ENCODE measurements around the gene KCNB1. TPM values are rescaled to one million over a fixed set of nuclear protein-coding genes. Genes with fewer than 3 reads are reported as not detected.
"Not testable (repeated sequence)": the region's sequence is repeated elsewhere in the genome, so short reads cannot be mapped to it uniquely, and the experiment has no call there.

The KCNB1 gene
- total RNA-seq, 4 donors from 2014 or later = 3.9 to 11.7 (median 6.7) TPM

DNA sequence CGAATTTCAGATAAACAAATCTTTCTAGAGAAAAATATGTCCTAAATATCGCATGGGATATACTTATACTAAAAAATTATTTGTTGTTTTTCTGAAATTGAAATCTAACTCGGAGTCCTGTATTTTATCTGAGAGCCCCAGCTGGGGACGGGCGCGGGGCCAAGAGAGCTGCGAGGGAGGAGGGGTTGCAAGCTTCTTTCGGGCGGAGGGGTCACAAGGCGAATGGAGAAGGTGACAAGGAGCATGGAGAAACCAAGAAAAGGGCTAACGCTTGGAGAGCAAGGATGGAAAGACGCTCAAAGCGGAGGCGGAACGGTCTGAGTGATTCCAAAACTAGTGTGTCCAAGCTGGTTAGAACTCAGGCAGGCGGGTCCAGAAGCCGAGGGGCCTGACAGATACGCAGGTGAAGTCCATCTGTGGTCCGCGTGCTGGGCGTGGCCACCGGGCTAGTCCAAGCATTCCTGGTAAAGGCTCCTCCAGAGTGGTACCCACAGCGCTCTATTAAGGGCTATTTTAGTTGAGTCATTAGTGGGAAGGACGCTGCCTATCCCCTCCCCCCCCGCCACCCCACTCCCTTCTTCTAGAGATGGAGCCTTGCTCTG lies 163.2 kb downstream of the KCNB1 start:
- H3K4me3 ChIP-seq = peak overlapping the region in 1 of 4 donors; percentile 16
- H3K4me1 ChIP-seq = peaks cover 0 to 22% (median 3%) of the 10 kb centered on the region in 4 donors
- no peak overlapping the region for H3K27ac ChIP-seq
- peaks cover 3 to 71% of the 10 kb centered on the region in 2 donors for H3K27me3 ChIP-seq
- no peak for DNase-seq (ENCODE audit: low spot score in 2 of 2)
- no peak for TF ChIP-seq CTCF (IDR thresholded peaks at IDR 0.05)
- no peak for TF ChIP-seq POLR2A (IDR thresholded peaks at IDR 0.05)
- no peak for TF ChIP-seq EP300 (IDR thresholded peaks at IDR 0.05)
- H3K9me3 ChIP-seq = no peaks in the 10 kb centered on the region
- H3K36me3 ChIP-seq = no peaks in the 10 kb centered on the region
- 19 to 21% methylated on average over 24 to 25 of the region's 25 CpGs for WGBS, 2 donors

GRCh38 chr20:49318430-49319207 lies 163.8 kb downstream of the KCNB1 start:
- peaks cover 0 to 18% (median 3%) of the 10 kb centered on the region in 4 donors for H3K4me1 ChIP-seq
- no peak overlapping the region for H3K27ac ChIP-seq
- H3K9me3 ChIP-seq = no peaks in the 10 kb centered on the region
- H3K4me3 ChIP-seq = peak overlapping the region in 2 of 4 donors; percentile 16 to 23
- DNase-seq (ENCODE audit: low spot score in 2 of 2) = no peak
- H3K36me3 ChIP-seq = no peaks in the 10 kb centered on the region
- TF ChIP-seq EP300 (IDR thresholded peaks at IDR 0.05) = no peak
- no peak for TF ChIP-seq CTCF (IDR thresholded peaks at IDR 0.05)
- no peak for TF ChIP-seq POLR2A (IDR thresholded peaks at IDR 0.05)
- H3K27me3 ChIP-seq = peaks cover 3 to 71% of the 10 kb centered on the region in 2 donors
- 1% methylated on average over 48 to 64 of the region's 70 CpGs for WGBS, 2 donors

- WGBS, 2 donors = 3 to 6% methylated on average over 15 to 23 of the region's 23 CpGs
- peaks cover 0 to 16% (median 3%) of the 10 kb centered on the region in 4 donors for H3K4me1 ChIP-seq
- no peak for DNase-seq (ENCODE audit: low spot score in 2 of 2)
- H3K9me3 ChIP-seq = no peaks in the 10 kb centered on the region
- peaks cover 3 to 71% of the 10 kb centered on the region in 2 donors for H3K27me3 ChIP-seq
- TF ChIP-seq POLR2A (IDR thresholded peaks at IDR 0.05) (no peak), EP300 (IDR thresholded peaks at IDR 0.05) (no peak), CTCF (IDR thresholded peaks at IDR 0.05) (no peak)
- peak overlapping the region in 1 of 4 donors; percentile 16 for H3K4me3 ChIP-seq
- no peak overlapping the region for H3K27ac ChIP-seq
- no peaks in the 10 kb centered on the region for H3K36me3 ChIP-seq
These were observed 164.4 kb downstream of the KCNB1 start for GRCh38 chr20:49318091-49318429.

DNA sequence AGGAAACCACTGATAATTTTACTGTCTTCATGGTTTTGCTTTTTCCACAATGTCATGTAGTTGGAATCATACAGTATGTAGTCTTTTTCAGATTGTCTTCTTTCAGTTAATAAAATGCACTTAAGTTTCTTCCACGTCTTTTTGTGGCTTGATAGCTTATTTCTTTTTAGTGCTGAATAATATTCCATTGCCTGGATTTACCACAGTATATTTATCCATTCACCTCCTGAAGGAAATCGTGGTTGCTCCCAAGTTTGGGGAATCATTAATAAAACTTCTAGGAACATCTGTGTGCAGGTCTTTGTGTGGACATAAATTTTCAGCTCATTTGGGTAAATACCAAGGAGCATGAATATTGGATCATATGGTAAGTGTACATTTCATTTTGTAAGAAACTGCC lies 165.8 kb downstream of the KCNB1 start:
- Histone ChIP-seq H3K4me1 (peaks cover 0 to 16% (median 3%) of the 10 kb centered on the region in 4 donors), H3K9me3 (no peaks in the 10 kb centered on the region), H3K27me3 (peaks cover 3 to 60% of the 10 kb centered on the region in 2 donors), H3K4me3 (no peak overlapping the region), H3K27ac (no peak overlapping the region), H3K36me3 (no peaks in the 10 kb centered on the region)
- TF ChIP-seq EP300 (IDR thresholded peaks at IDR 0.05) (no peak), POLR2A (IDR thresholded peaks at IDR 0.05) (no peak), CTCF (IDR thresholded peaks at IDR 0.05) (no peak)
- WGBS, 2 donors = 38 to 62% methylated on average over 2 of the region's 2 CpGs
- DNase-seq (ENCODE audit: low spot score in 2 of 2) = no peak

DNA sequence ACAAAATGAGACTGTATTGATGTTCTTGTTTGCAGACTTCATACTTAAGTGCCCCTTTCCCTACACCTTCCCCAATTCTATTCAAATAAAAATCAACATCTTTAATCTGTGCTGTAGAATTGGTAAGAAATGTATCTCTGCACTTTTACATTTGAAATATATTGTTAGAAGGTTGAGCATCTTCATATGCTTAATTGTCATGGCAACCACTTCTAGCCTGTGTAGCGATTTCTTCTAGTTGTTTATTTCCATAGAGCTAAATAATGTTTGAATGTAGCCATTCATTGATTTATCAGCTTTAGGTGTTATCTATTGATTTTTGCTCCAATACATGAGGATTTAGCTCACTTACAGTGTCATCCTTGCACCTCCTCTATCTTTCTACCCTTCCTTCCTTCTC lies 166.9 kb downstream of the KCNB1 start:
- TF ChIP-seq EP300 (IDR thresholded peaks at IDR 0.05) = no peak
- TF ChIP-seq CTCF (IDR thresholded peaks at IDR 0.05) = no peak
- TF ChIP-seq POLR2A (IDR thresholded peaks at IDR 0.05) = no peak
- no peaks in the 10 kb centered on the region for H3K36me3 ChIP-seq
- peaks cover 0 to under 1% (median 0%) of the 10 kb centered on the region in 4 donors for H3K9me3 ChIP-seq
- WGBS, 2 donors = 63 to 66% methylated on average over 1 of the region's 1 CpG
- peaks cover 0 to 16% (median 3%) of the 10 kb centered on the region in 4 donors for H3K4me1 ChIP-seq
- peaks cover 3 to 49% of the 10 kb centered on the region in 2 donors for H3K27me3 ChIP-seq
- H3K27ac ChIP-seq = no peak overlapping the region
- H3K4me3 ChIP-seq = no peak overlapping the region
- no peak for DNase-seq (ENCODE audit: low spot score in 2 of 2)

DNA sequence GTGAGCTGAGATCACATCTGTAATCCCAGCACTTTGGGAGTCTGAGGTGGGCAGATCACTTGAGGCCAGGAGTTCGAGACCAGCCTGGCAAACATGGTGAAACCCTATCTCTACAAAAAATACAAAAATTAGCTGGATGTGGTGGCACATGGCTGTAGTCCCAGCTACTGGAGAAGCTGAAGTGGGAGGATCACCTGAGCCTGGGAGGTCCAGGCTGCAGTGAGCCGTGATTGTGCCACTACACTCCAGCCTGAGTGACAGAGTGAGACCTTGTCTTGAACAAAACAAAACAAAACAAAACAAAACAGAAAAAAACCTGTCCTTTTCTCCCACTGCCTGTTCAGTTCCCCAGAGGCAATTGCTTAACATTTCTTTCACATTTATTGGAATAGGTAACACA lies 168.4 kb downstream of the KCNB1 start:
- peaks cover 0 to 11% (median 2%) of the 10 kb centered on the region in 4 donors for H3K4me1 ChIP-seq
- not testable (repeated sequence) for H3K4me3 ChIP-seq; H3K36me3 ChIP-seq; DNase-seq (ENCODE audit: low spot score in 2 of 2); H3K9me3 ChIP-seq; H3K27ac ChIP-seq
- 71 to 74% methylated on average over 2 of the region's 2 CpGs for WGBS, 2 donors
- H3K27me3 ChIP-seq = peaks cover 3 to 35% of the 10 kb centered on the region in 2 donors

Measured in tibial nerve (tissue), 4 donors.